ENCODE data around the gene THRB. TPM values are rescaled to one million over a fixed set of nuclear protein-coding genes. Genes with fewer than 3 reads are reported as not detected.

The THRB gene
- total RNA-seq, 4 donors from 2014 or later, result 19.8 to 25.8 (median 23.4) TPM

DNA sequence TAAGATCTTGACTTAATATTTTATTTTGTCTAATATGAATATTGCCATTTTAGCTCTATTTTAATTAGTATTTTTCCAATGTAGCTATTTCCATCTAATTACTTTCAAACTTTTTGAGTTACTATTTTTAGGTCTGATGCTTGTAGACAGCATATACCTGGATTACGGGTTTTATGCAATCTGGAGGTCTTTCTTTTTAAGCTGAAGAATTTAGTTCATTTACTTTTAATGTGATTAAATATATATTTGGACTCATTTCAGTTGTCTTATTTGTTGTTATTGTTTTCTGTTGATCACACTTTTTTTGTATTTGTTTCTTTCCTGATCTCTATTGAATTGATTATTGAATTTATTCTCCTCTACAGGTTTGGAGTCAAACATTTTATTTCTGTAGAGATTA lies 30.3 kb downstream of the THRB start:
- WGBS, 2 donors, result 95 to 96% methylated on average over 1 of the region's 1 CpG
- intact Hi-C loops (cut with DNase I; ENCODE audit: low total_unique reads), result no loop called here
- H3K4me3 ChIP-seq (ENCODE audit: low read depth, poor library complexity, severe bottlenecking), result no peak overlapping the region
- DNase-seq (ENCODE audit: low spot score in 2 of 2), result no peak
- TF ChIP-seq, protein P1, sequence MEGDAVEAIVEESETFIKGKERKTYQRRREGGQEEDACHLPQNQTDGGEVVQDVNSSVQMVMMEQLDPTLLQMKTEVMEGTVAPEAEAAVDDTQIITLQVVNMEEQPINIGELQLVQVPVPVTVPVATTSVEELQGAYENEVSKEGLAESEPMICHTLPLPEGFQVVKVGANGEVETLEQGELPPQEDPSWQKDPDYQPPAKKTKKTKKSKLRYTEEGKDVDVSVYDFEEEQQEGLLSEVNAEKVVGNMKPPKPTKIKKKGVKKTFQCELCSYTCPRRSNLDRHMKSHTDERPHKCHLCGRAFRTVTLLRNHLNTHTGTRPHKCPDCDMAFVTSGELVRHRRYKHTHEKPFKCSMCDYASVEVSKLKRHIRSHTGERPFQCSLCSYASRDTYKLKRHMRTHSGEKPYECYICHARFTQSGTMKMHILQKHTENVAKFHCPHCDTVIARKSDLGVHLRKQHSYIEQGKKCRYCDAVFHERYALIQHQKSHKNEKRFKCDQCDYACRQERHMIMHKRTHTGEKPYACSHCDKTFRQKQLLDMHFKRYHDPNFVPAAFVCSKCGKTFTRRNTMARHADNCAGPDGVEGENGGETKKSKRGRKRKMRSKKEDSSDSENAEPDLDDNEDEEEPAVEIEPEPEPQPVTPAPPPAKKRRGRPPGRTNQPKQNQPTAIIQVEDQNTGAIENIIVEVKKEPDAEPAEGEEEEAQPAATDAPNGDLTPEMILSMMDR (IDR thresholded peaks at IDR 0.05), result no peak
- TF ChIP-seq POLR2A (IDR thresholded peaks at IDR 0.05), result no peak

- TF ChIP-seq, protein P1 (IDR thresholded peaks at IDR 0.05), result no peak
- no peak for TF ChIP-seq POLR2A (IDR thresholded peaks at IDR 0.05)
- DNase-seq (ENCODE audit: low spot score in 2 of 2), result no peak
- 62 to 85% methylated on average over 1 of the region's 1 CpG for WGBS, 2 donors
- intact Hi-C loops (cut with DNase I; ENCODE audit: low total_unique reads), result no loop called here
- no peak overlapping the region for H3K4me3 ChIP-seq (ENCODE audit: low read depth, poor library complexity, severe bottlenecking)
Observed at GRCh38 chr3:24462737-24463136, 31.9 kb downstream of the THRB start.

- no peak overlapping the region for H3K4me3 ChIP-seq (ENCODE audit: low read depth, poor library complexity, severe bottlenecking)
- intact Hi-C loops (cut with DNase I; ENCODE audit: low total_unique reads), result no loop called here
- TF ChIP-seq POLR2A (IDR thresholded peaks at IDR 0.05), result no peak
- TF ChIP-seq, protein P1 (IDR thresholded peaks at IDR 0.05), result no peak
- 93 to 98% methylated on average over 2 of the region's 2 CpGs for WGBS, 2 donors
- DNase-seq (ENCODE audit: low spot score in 2 of 2), result no peak
Observed at GRCh38 chr3:24460974-24461373, 33.7 kb downstream of the THRB start.

DNA sequence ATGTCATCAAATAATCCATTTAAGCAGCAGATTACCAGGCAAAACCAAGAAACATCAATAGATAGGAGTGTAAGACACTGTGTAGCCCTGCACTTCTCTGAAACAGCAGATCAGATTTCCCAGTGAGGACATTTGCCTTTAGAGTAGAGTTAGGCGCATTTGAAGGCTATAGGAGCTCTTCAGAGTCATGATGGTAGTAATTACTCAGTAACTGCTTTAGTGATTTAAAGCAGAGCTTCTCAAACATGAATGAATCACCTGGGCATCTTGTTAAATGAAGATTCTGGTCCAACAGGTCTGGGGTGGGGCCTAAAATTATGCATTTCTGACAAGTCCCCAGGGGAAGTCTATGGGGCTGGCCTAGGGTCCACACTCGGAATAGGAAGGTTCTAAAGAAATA lies 36.9 kb downstream of the THRB start:
- 35 to 48% methylated on average over 2 of the region's 2 CpGs for WGBS, 2 donors
- TF ChIP-seq POLR2A (IDR thresholded peaks at IDR 0.05), result no peak
- TF ChIP-seq, protein P1 (IDR thresholded peaks at IDR 0.05), result no peak
- DNase-seq (ENCODE audit: low spot score in 2 of 2), result no peak
- intact Hi-C loops (cut with DNase I; ENCODE audit: low total_unique reads), result no loop called here
- H3K4me3 ChIP-seq (ENCODE audit: low read depth, poor library complexity, severe bottlenecking), result no peak overlapping the region

DNA sequence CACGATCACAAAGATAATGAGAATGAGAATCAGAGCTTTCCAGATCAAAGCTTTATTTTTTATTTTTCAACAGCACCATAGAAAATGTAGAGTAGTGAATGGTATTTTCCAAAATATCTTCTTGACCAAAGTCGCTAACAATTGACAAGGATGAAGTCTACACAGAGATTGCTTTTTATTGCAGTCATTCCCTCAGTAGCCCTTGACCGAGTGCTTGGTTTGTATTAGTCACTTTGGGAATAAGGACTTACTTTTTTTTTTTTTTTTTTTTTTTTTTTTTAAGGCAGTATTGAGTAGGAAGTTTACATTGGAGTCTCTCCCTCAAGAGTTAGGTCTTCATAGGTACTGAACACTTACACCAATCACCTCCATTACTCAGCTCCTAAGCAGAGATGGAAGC lies 39.8 kb downstream of the THRB start:
- TF ChIP-seq, protein P1 (IDR thresholded peaks at IDR 0.05), result no peak
- no peak for TF ChIP-seq POLR2A (IDR thresholded peaks at IDR 0.05)
- intact Hi-C loops (cut with DNase I; ENCODE audit: low total_unique reads), result no loop called here
- 82% methylated on average over 3 of the region's 3 CpGs for WGBS, 2 donors
- H3K4me3 ChIP-seq (ENCODE audit: low read depth, poor library complexity, severe bottlenecking), result no peak overlapping the region
- no peak for DNase-seq (ENCODE audit: low spot score in 2 of 2)

DNA sequence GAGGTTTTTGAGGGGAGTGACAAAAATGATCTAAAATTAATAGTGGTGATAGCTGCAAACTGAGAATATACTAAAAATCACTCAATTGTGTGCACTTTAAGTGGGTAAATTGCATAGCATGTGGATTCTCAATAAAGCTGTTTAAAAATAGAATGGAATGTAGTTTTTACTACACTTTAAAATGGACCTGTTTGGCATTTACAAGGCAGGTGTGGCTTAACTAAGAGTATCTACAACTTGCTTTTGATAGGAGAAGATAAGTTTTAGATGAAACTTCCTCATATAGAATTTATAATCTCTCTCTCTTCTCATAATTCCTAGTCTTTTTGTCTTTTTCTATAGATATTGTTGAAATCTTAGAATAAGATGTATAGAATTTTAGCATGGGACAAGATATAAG lies 40.3 kb downstream of the THRB start:
- TF ChIP-seq, protein P1 (IDR thresholded peaks at IDR 0.05), result no peak
- no peak for TF ChIP-seq POLR2A (IDR thresholded peaks at IDR 0.05)
- intact Hi-C loops (cut with DNase I; ENCODE audit: low total_unique reads), result no loop called here
- no peak overlapping the region for H3K4me3 ChIP-seq (ENCODE audit: low read depth, poor library complexity, severe bottlenecking)
- DNase-seq (ENCODE audit: low spot score in 2 of 2), result no peak
